ENCODE measurements around the gene KDF1. TPM values are rescaled to one million over a fixed set of nuclear protein-coding genes. Genes with fewer than 3 reads are reported as not detected.

KDF1 gene
- total and polyA plus RNA-seq, 2 of the 13 experiments (the other 11 are each of a cell fraction or from before 2014, with no cell fraction given) = 1.9 to 4.9 TPM

DNA sequence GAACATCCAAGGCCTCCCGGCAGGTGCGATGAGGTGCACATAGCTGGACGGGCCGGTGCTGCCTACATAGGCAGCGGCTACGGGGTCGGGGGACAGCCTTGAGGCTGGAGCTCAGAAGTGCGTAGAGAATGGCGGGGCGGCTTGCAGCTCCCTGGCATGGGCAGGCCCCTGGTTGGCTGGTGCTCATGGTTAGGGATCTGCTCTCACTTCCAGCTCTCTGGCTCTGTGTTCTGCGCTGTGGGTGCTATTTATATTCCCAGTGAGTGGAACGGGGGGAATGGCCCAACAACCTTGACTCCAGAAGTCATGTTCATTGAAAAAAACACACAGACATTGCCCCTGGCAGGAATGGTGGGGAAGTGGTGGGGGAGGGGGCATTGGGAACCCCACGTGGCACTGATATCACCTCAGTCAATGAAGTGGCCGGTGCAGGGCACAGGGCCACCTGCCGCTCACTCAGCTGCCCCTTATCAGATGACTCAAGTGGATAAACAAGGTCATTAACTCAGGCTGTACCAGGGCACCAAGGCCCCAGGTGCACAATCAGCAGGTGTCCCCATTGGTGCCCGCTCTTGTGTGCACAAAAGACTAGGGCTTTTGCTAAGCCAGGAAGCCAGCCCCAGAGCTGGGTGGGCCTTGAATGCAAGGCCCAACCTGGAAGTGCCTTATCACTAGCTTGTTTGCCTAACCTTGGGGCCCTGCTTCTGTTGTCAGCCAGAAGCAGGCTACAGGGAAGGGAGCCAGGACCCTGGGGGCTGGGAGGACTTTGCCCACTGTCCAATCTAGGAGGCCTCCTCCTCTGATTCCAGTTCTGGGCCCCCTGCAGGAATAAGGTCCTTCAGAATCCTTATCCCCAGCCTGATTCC is 46.3 kb downstream of the KDF1 start, which contains the start of gene NR0B2 (continued):
- TF ChIP-seq, protein P1, sequence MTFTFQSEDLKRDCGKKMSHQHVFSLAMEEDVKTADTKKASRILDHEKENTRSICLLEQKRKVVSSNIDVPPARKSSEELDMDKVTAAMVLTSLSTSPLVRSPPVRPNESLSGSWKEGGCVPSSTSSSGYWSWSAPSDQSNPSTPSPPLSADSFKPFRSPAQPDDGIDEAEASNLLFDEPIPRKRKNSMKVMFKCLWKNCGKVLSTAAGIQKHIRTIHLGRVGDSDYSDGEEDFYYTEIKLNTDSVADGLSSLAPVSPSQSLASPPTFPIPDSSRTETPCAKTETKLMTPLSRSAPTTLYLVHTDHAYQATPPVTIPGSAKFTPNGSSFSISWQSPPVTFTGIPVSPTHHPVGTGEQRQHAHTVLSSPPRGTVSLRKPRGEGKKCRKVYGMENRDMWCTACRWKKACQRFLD (CRISPR knock-in tag; IDR thresholded peaks at IDR 0.05; ENCODE audit: borderline replicate concordance) = peak; percentile 41; the same call in 1 of the 2 replicates
- TF ChIP-seq ZNF709 (CRISPR knock-in tag; IDR thresholded peaks at IDR 0.05) (peak; percentile 47; the same call in 1 of the 2 replicates), ZSCAN20 (CRISPR knock-in tag; IDR thresholded peaks at IDR 0.05; ENCODE audit: borderline replicate concordance) (no peak), SRSF9 (IDR thresholded peaks at IDR 0.05; ENCODE audit: borderline replicate concordance, insufficient read depth, low read depth, low read length, poor library complexity, severe bottlenecking) (no peak), SRSF1 (optimal IDR thresholded peaks at IDR 0.05; ENCODE audit: low read depth, low read length) (peak; percentile 93), ZNF883 (CRISPR knock-in tag; IDR thresholded peaks at IDR 0.05; ENCODE audit: not compliant biosample characterization) (peak; percentile 76), ZNF660 (CRISPR knock-in tag; IDR thresholded peaks at IDR 0.05; ENCODE audit: borderline replicate concordance, low read depth) (no peak), NCOA2 (CRISPR knock-in tag; IDR thresholded peaks at IDR 0.05) (peak; percentile 99), ZNF878 (CRISPR knock-in tag; IDR thresholded peaks at IDR 0.05) (peak; percentile 99), CCAR2 (optimal IDR thresholded peaks at IDR 0.05; ENCODE audit: low read depth, low read length) (peak; percentile 85), FOXJ3 (CRISPR knock-in tag; IDR thresholded peaks at IDR 0.05; ENCODE audit: borderline replicate concordance) (peak; percentile 98; the same call in 1 of the 2 replicates)
- TF ChIP-seq, protein P2, sequence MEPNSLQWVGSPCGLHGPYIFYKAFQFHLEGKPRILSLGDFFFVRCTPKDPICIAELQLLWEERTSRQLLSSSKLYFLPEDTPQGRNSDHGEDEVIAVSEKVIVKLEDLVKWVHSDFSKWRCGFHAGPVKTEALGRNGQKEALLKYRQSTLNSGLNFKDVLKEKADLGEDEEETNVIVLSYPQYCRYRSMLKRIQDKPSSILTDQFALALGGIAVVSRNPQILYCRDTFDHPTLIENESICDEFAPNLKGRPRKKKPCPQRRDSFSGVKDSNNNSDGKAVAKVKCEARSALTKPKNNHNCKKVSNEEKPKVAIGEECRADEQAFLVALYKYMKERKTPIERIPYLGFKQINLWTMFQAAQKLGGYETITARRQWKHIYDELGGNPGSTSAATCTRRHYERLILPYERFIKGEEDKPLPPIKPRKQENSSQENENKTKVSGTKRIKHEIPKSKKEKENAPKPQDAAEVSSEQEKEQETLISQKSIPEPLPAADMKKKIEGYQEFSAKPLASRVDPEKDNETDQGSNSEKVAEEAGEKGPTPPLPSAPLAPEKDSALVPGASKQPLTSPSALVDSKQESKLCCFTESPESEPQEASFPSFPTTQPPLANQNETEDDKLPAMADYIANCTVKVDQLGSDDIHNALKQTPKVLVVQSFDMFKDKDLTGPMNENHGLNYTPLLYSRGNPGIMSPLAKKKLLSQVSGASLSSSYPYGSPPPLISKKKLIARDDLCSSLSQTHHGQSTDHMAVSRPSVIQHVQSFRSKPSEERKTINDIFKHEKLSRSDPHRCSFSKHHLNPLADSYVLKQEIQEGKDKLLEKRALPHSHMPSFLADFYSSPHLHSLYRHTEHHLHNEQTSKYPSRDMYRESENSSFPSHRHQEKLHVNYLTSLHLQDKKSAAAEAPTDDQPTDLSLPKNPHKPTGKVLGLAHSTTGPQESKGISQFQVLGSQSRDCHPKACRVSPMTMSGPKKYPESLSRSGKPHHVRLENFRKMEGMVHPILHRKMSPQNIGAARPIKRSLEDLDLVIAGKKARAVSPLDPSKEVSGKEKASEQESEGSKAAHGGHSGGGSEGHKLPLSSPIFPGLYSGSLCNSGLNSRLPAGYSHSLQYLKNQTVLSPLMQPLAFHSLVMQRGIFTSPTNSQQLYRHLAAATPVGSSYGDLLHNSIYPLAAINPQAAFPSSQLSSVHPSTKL (CRISPR knock-in tag; IDR thresholded peaks at IDR 0.05) = peak; percentile 95
- TF ChIP-seq, protein P3, sequence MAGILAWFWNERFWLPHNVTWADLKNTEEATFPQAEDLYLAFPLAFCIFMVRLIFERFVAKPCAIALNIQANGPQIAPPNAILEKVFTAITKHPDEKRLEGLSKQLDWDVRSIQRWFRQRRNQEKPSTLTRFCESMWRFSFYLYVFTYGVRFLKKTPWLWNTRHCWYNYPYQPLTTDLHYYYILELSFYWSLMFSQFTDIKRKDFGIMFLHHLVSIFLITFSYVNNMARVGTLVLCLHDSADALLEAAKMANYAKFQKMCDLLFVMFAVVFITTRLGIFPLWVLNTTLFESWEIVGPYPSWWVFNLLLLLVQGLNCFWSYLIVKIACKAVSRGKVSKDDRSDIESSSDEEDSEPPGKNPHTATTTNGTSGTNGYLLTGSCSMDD (CRISPR knock-in tag; IDR thresholded peaks at IDR 0.05) = 0 out of 2 replicates have a peak, but pooled peaks have one; percentile 16
- TF ChIP-seq, protein P4, sequence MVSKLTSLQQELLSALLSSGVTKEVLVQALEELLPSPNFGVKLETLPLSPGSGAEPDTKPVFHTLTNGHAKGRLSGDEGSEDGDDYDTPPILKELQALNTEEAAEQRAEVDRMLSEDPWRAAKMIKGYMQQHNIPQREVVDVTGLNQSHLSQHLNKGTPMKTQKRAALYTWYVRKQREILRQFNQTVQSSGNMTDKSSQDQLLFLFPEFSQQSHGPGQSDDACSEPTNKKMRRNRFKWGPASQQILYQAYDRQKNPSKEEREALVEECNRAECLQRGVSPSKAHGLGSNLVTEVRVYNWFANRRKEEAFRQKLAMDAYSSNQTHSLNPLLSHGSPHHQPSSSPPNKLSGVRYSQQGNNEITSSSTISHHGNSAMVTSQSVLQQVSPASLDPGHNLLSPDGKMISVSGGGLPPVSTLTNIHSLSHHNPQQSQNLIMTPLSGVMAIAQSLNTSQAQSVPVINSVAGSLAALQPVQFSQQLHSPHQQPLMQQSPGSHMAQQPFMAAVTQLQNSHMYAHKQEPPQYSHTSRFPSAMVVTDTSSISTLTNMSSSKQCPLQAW (CRISPR knock-in tag; IDR thresholded peaks at IDR 0.05) = peak; percentile 97
